ENCODE measurements around the gene HIPK1.

HIPK1 gene

GRCh38 chr1:113924473-113924872 is 4.7 kb upstream of the HIPK1 start:
- TF ChIP-seq CTCF (IDR thresholded peaks at IDR 0.05; ENCODE audit: borderline replicate concordance, control extremely low read depth, extremely low read depth, insufficient read depth, missing control alignments), result no peak
- in situ Hi-C loops (cut with MboI; ENCODE audit: low sequenced_read_pairs, unreplicated experiment), result no loop called here

GRCh38 chr1:113928187-113928930 is 765 bp upstream of the HIPK1 start:
- DNase-seq (ENCODE audit: low spot score), result peak; percentile 48
- no peak for TF ChIP-seq CTCF (IDR thresholded peaks at IDR 0.05; ENCODE audit: borderline replicate concordance, control extremely low read depth, extremely low read depth, insufficient read depth, missing control alignments)
- in situ Hi-C loops (cut with MboI; ENCODE audit: low sequenced_read_pairs, unreplicated experiment), result no loop called here

More at GRCh38 chr1:113924473-113924872, 4.7 kb upstream of the HIPK1 start:
- DNase-seq (ENCODE audit: low spot score), result no peak

- peak; percentile 72 for DNase-seq (ENCODE audit: low spot score)
- in situ Hi-C loops (cut with MboI; ENCODE audit: low sequenced_read_pairs, unreplicated experiment), result no loop called here
- peak; percentile 11 for TF ChIP-seq CTCF (IDR thresholded peaks at IDR 0.05; ENCODE audit: borderline replicate concordance, control extremely low read depth, extremely low read depth, insufficient read depth, missing control alignments)
Measured at GRCh38 chr1:113929750-113930498, 800 bp downstream of the HIPK1 start.

GRCh38 chr1:113930499-113931161 is 1.5 kb downstream of the HIPK1 start:
- in situ Hi-C loops (cut with MboI; ENCODE audit: low sequenced_read_pairs, unreplicated experiment), result no loop called here
- TF ChIP-seq CTCF (IDR thresholded peaks at IDR 0.05; ENCODE audit: borderline replicate concordance, control extremely low read depth, extremely low read depth, insufficient read depth, missing control alignments), result no peak
- DNase-seq (ENCODE audit: low spot score), result peak; percentile 56

GRCh38 chr1:113931451-113931851 is 2.3 kb downstream of the HIPK1 start:
- in situ Hi-C loops (cut with MboI; ENCODE audit: low sequenced_read_pairs, unreplicated experiment), result no loop called here
- DNase-seq (ENCODE audit: low spot score), result no peak
- no peak for TF ChIP-seq CTCF (IDR thresholded peaks at IDR 0.05; ENCODE audit: borderline replicate concordance, control extremely low read depth, extremely low read depth, insufficient read depth, missing control alignments)

- in situ Hi-C loops (cut with MboI; ENCODE audit: low sequenced_read_pairs, unreplicated experiment), result no loop called here
- TF ChIP-seq CTCF (IDR thresholded peaks at IDR 0.05; ENCODE audit: borderline replicate concordance, control extremely low read depth, extremely low read depth, insufficient read depth, missing control alignments), result no peak
- DNase-seq (ENCODE audit: low spot score), result no peak
Measured at GRCh38 chr1:113934006-113934405, 4.9 kb downstream of the HIPK1 start.

Data from GM13976 (cell line).